Left cardiac atrium (tissue), 4 donors: ENCODE data around the gene GRAP. TPM values are rescaled to one million over a fixed set of nuclear protein-coding genes. Genes with fewer than 3 reads are reported as not detected.
"Not testable (repeated sequence)": the region's sequence is repeated elsewhere in the genome, so short reads cannot be mapped to it uniquely, and the experiment has no call there.

Experiments used
- ATAC-seq, 2 donors: fragments of 200-7000 bp; cut with Tn5 transposase; one replicate each; pipeline ENCODE4 v1.9.1; 2020; ENCODE audit warnings: mild to moderate bottlenecking in 2 of 2, moderate library complexity in 2 of 2
- DNase-seq: peaks from one replicate; pipeline ENCODE4 v3.0.0-alpha.2; 2020
- intact Hi-C, 2 donors: fragments of 100-400 bp; cut with DNase I; formaldehyde crosslinking; loops; one replicate each; pipeline versions ENCODE4 v1.14.1 to v1.15.1; 2022 to 2023
- total RNA-seq, 2 donors: library from RNA; stranded (reverse); fragmentation: NEBNext Ultra II Directional; extraction: Animal tissue kit (Norgen Biotek cat#: 25700); gene quantifications; one replicate each; pipeline ENCODE4 v1.2.1, GENCODE V29; 2021
- donor health status: DM: no; HTN: yes; CAD: no.
- donor health status: DM: no; HTN: yes; CAD: no; lungs with severe emphysema.
- donor health status: DM: yes; HTN: yes; CAD: no.
- donor health status: Dilated cardiomyopathy.

Gene GRAP
- total RNA-seq, 2 donors from 2014 or later = 1.6 to 3.2 TPM

- ATAC-seq, DNase-seq, intact Hi-C loops: not testable (repeated sequence)
Observed at GRCh38 chr17:19047510-19047909, 753 bp upstream of the GRAP start.

- DNase-seq, intact Hi-C loops, ATAC-seq: not testable (repeated sequence)
Observed at GRCh38 chr17:19044643-19045042, 2.1 kb downstream of the GRAP start.

GRCh38 chr17:19043032-19043431 is 3.7 kb downstream of the GRAP start:
- DNase-seq, ATAC-seq, intact Hi-C loops: not testable (repeated sequence)

- DNase-seq, ATAC-seq, intact Hi-C loops: not testable (repeated sequence)
Observed at GRCh38 chr17:19042369-19042768, 4.4 kb downstream of the GRAP start.

- ATAC-seq, intact Hi-C loops: not testable (repeated sequence)
- DNase-seq = peak; percentile 6
Observed at GRCh38 chr17:19041871-19042270, 4.9 kb downstream of the GRAP start.

- DNase-seq, ATAC-seq, intact Hi-C loops: not testable (repeated sequence)
Observed at GRCh38 chr17:19040350-19040749, 6.4 kb downstream of the GRAP start.

GRCh38 chr17:19038730-19039129 is 8.0 kb downstream of the GRAP start:
- intact Hi-C loops, DNase-seq: not testable (repeated sequence)
- peak in 1 of 2 donors; percentile 2 for ATAC-seq

GRCh38 chr17:19038007-19038406 is 8.8 kb downstream of the GRAP start:
- DNase-seq, intact Hi-C loops: not testable (repeated sequence)
- ATAC-seq = peak; percentile 77 to 85

- intact Hi-C loops, ATAC-seq, DNase-seq: not testable (repeated sequence)
Observed at GRCh38 chr17:19037547-19037946, 9.2 kb downstream of the GRAP start.

GRCh38 chr17:19036186-19036585 is 10.6 kb downstream of the GRAP start:
- ATAC-seq, DNase-seq, intact Hi-C loops: not testable (repeated sequence)

GRCh38 chr17:19032377-19032988 is 14.3 kb downstream of the GRAP start:
- ATAC-seq = peak; percentile 84 to 87
- intact Hi-C loops = not testable (repeated sequence)
- DNase-seq = peak; percentile 16

GRCh38 chr17:19031729-19032128 is 15.0 kb downstream of the GRAP start:
- ATAC-seq (peak; percentile 80 to 88), DNase-seq (peak; percentile 81)
- intact Hi-C loops = not testable (repeated sequence)

GRCh38 chr17:19030771-19031449 is 15.8 kb downstream of the GRAP start:
- ATAC-seq = peak in 1 of 2 donors; percentile 24
- DNase-seq, intact Hi-C loops: not testable (repeated sequence)

- intact Hi-C loops, DNase-seq: not testable (repeated sequence)
- ATAC-seq = peak in 1 of 2 donors; percentile 21
Observed at GRCh38 chr17:19029740-19030139, 17.0 kb downstream of the GRAP start.

GRCh38 chr17:19028671-19029070 is 18.1 kb downstream of the GRAP start:
- intact Hi-C loops, DNase-seq, ATAC-seq: not testable (repeated sequence)

GRCh38 chr17:19024101-19025078 is 22.4 kb downstream of the GRAP start:
- intact Hi-C loops = no loop called here
- ATAC-seq (no peak), DNase-seq (peak; percentile 10)

GRCh38 chr17:19023209-19023999 is 23.4 kb downstream of the GRAP start:
- DNase-seq (peak; percentile 6), ATAC-seq (no peak)

GRCh38 chr17:19022747-19023146 is 24.0 kb downstream of the GRAP start:
- DNase-seq (peak; percentile 11), ATAC-seq (no peak)
- intact Hi-C loops = no loop called here

More at GRCh38 chr17:19023209-19023999, 23.4 kb downstream of the GRAP start:
- intact Hi-C loops = no loop called here
